ENCODE measurements around the gene NKX2-1.

DNA sequence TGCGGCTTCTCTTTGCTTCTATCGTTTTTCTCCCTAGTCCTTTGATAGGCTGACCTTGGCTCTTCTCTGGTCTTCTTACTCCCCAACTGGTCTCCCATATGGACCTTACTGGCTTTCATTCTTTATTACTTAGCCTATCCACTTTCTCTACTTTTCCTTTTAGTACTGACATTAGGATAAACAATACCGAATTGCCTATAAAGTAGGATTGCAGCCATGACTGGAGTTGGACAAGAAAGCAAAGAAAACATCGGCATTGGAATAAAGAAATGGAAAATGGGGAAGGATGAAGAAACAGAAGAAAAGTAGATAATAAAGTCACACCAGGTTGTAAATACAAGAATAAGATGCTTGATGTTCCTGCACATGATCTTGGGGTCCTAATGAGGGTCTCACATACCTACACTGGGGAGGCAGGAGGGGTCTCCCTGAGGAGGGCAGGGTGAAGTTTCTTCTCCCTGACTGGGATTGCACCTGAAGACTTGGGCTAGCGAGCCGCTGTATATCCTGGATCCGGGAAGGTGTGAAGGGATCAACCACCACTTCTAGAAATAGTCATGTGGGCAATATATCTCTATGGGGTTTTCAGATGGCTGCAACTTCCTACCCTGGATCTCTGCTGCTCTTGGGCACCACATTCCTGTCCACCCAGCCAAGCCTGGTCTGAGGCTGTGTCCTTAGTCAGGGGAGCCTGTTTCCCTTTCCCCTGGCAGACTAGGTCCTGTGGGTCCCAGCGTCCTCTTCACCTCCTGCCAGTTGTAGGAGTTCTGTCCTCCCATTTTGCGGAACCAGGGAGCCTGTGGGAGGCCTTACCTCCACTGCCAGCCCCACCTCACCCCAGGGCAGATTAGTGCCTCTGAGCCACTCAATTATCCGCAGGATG lies 13.1 kb downstream of the NKX2-1 start:
- TF ChIP-seq, protein P1, sequence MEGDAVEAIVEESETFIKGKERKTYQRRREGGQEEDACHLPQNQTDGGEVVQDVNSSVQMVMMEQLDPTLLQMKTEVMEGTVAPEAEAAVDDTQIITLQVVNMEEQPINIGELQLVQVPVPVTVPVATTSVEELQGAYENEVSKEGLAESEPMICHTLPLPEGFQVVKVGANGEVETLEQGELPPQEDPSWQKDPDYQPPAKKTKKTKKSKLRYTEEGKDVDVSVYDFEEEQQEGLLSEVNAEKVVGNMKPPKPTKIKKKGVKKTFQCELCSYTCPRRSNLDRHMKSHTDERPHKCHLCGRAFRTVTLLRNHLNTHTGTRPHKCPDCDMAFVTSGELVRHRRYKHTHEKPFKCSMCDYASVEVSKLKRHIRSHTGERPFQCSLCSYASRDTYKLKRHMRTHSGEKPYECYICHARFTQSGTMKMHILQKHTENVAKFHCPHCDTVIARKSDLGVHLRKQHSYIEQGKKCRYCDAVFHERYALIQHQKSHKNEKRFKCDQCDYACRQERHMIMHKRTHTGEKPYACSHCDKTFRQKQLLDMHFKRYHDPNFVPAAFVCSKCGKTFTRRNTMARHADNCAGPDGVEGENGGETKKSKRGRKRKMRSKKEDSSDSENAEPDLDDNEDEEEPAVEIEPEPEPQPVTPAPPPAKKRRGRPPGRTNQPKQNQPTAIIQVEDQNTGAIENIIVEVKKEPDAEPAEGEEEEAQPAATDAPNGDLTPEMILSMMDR (IDR thresholded peaks at IDR 0.05): no peak
- no peak for TF ChIP-seq EP300 (IDR thresholded peaks at IDR 0.05)

All from stomach (tissue), 4 donors.